Keratinocyte (primary cell): ENCODE results near the gene SIGLEC14. TPM values are rescaled to one million over a fixed set of nuclear protein-coding genes. Genes with fewer than 3 reads are reported as not detected.

Experiments used
- DNase-seq: peaks from one replicate; pipeline ENCODE4 v3.0.0-alpha.2; 2011; ENCODE audit warnings: low read depth, missing footprints, low spot score
- FAIRE-seq: peaks from 2 replicates; lab custom pipeline; 2011; peaks lifted over from hg19 to GRCh38; lab: Jason Lieb, UNC
- H2AFZ ChIP-seq: 2 replicates; pipeline ENCODE4 v1.6.0; 2012; ENCODE audit warnings: low read length, control low read depth, inconsistent platforms; ENCODE audit not compliant: control insufficient read depth
- H3K27ac ChIP-seq: 2 replicates; pipeline ENCODE4 v1.5.1; 2011; ENCODE audit warnings: low read length; ENCODE audit not compliant: control insufficient read depth, insufficient read depth
- H3K27me3 ChIP-seq: 3 replicates; pipeline ENCODE4 v1.6.0; 2011; ENCODE audit warnings: low read length; ENCODE audit not compliant: control insufficient read depth, insufficient read depth; ENCODE audit errors: extremely low read depth
- H3K36me3 ChIP-seq, 2 experiments: 2 replicates in 1 of 2; 3 replicates in 1 of 2; pipeline ENCODE4 v1.5.1; 2011; ENCODE audit warnings: low read length in 2 of 2, mild to moderate bottlenecking in 1 of 2; ENCODE audit not compliant: control insufficient read depth in 2 of 2, insufficient read depth in 2 of 2; ENCODE audit errors: extremely low read depth in 1 of 2
- H3K4me1 ChIP-seq: 3 replicates; pipeline ENCODE4 v1.5.1; 2011; ENCODE audit warnings: low read length; ENCODE audit not compliant: control insufficient read depth, insufficient read depth; ENCODE audit errors: extremely low read depth
- H3K4me2 ChIP-seq: 3 replicates; pipeline ENCODE4 v1.6.0; 2011; ENCODE audit warnings: low read depth, low read length; ENCODE audit not compliant: control insufficient read depth, insufficient read depth; ENCODE audit errors: extremely low read depth
- H3K4me3 ChIP-seq, 3 experiments: fragments of 200-600 bp in 1 of 3; sonication (generic) in 1 of 3; 2 replicates in 2 of 3; 3 replicates in 1 of 3; pipeline ENCODE4 v1.5.1; 2011 to 2016; ENCODE audit warnings: low read length in 3 of 3, mild to moderate bottlenecking in 3 of 3, control low read depth in 2 of 3, inconsistent platforms in 1 of 3, low read depth in 1 of 3, mixed read lengths in 1 of 3, mixed run types in 1 of 3, moderate library complexity in 1 of 3; ENCODE audit not compliant: control insufficient read depth in 2 of 3, insufficient read depth in 2 of 3; ENCODE audit errors: extremely low read depth in 1 of 3
- H3K79me2 ChIP-seq: 2 replicates; pipeline ENCODE4 v1.6.0; 2012; ENCODE audit warnings: low read length; ENCODE audit not compliant: control insufficient read depth, insufficient read depth
- H3K9ac ChIP-seq: 3 replicates; pipeline ENCODE4 v1.6.0; 2011; ENCODE audit warnings: low read length; ENCODE audit not compliant: control insufficient read depth, insufficient read depth; ENCODE audit errors: extremely low read depth
- H3K9me1 ChIP-seq: 3 replicates; pipeline ENCODE4 v1.6.0; 2011; ENCODE audit warnings: low read length; ENCODE audit not compliant: control insufficient read depth, insufficient read depth; ENCODE audit errors: extremely low read depth
- H3K9me3 ChIP-seq: 2 replicates; pipeline ENCODE4 v1.5.1; 2012; ENCODE audit warnings: low read depth, low read length; ENCODE audit not compliant: control insufficient read depth
- H4K20me1 ChIP-seq: 3 replicates; pipeline ENCODE4 v1.6.0; 2011; ENCODE audit warnings: low read length; ENCODE audit not compliant: control insufficient read depth, insufficient read depth; ENCODE audit errors: extremely low read depth
- CTCF ChIP-seq, 3 experiments: IDR thresholded peaks in 1 of 3; conservative IDR thresholded peaks in 1 of 3; optimal IDR thresholded peaks in 1 of 3; 2 replicates in 2 of 3; 3 replicates in 1 of 3; pipeline versions ENCODE3 to v1.5.1; 2011; ENCODE audit warnings: low read length in 3 of 3, mild to moderate bottlenecking in 3 of 3, moderate library complexity in 2 of 3, control low read depth in 1 of 3, inconsistent platforms in 1 of 3; ENCODE audit not compliant: insufficient read depth in 2 of 3; ENCODE audit errors: extremely low read depth in 1 of 3
- EZH2 ChIP-seq: IDR thresholded peaks from one replicate; pipeline ENCODE4 v1.6.1; 2012; ENCODE audit warnings: inconsistent platforms, mild to moderate bottlenecking, low read length, moderate library complexity
- dilution Hi-C: fragments of 300-500 bp; cut with MboI; formaldehyde crosslinking; loops from one replicate; pipeline ENCODE4 v1.7.0; 2020; ENCODE audit warnings: low sequenced_read_pairs; ENCODE audit not compliant: extremely low pct_ligation_motif_present
- polyA plus RNA-seq, 5 experiments: library from polyadenylated mRNA; depleted of rRNA in 3 of 5; stranded (reverse) in 3 of 5; stranded (forward) in 1 of 5; unstranded in 1 of 5; fragments of >200 nt; gene quantifications; 1 replicate in 1 of 5; 2 replicates in 3 of 5; 3 replicates in 1 of 5; pipeline versions ENCODE4 v1.2.1 to v1.2.3, GENCODE V29; 2011 to 2012; ENCODE audit warnings: missing spikeins in 2 of 5, low read depth in 1 of 5, low replicate concordance in 1 of 5

Gene SIGLEC14
- polyA plus RNA-seq, 1 donor (not counting 4 experiments of a cell fraction or from before 2014, with no cell fraction given): not detected

- Histone ChIP-seq H3K4me3 (peak overlapping the region; percentile 74 to 82 (median 75)), H4K20me1 (peaks cover 5% of the 10 kb centered on the region), H3K79me2 (peaks cover 49% of the 10 kb centered on the region), H3K27ac (peak overlapping the region; percentile 81), H3K36me3 (peaks cover 10 to 14% of the 10 kb centered on the region in 2 experiments), H3K9me1 (no peaks in the 10 kb centered on the region), H2AFZ (no peak overlapping the region), H3K27me3 (no peaks in the 10 kb centered on the region), H3K4me1 (peaks cover 15% of the 10 kb centered on the region), H3K4me2 (peak overlapping the region; percentile 83), H3K9ac (peak overlapping the region; percentile 84), H3K9me3 (no peaks in the 10 kb centered on the region)
- TF ChIP-seq CTCF (optimal IDR thresholded peaks at IDR 0.05 in 1 of 3, IDR thresholded peaks at IDR 0.05 in 1 of 3, conservative IDR thresholded peaks at IDR 0.05 in 1 of 3; ENCODE audit: extremely low read depth in 1 of 3, insufficient read depth in 2 of 3, low read length in 3 of 3): no peak
- TF ChIP-seq EZH2: no peak
- no peak for DNase-seq
- no peak for FAIRE-seq
- dilution Hi-C loops: no loop called here
Measured at GRCh38 chr19:51689751-51690453, 43.3 kb upstream of the SIGLEC14 start.

- Histone ChIP-seq H4K20me1 (peaks cover 5% of the 10 kb centered on the region), H3K9me3 (no peaks in the 10 kb centered on the region), H3K4me3 (peak overlapping the region; percentile 75 to 82 (median 76)), H3K27ac (peak overlapping the region; percentile 73), H3K36me3 (peaks cover 4 to 7% of the 10 kb centered on the region in 2 experiments), H2AFZ (peak overlapping the region; percentile 86), H3K4me1 (peaks cover 15% of the 10 kb centered on the region), H3K79me2 (peaks cover 40% of the 10 kb centered on the region), H3K9me1 (no peaks in the 10 kb centered on the region), H3K9ac (peak overlapping the region; percentile 84), H3K4me2 (peak overlapping the region; percentile 92), H3K27me3 (no peaks in the 10 kb centered on the region)
- FAIRE-seq (peak; percentile 58), DNase-seq (no peak)
- dilution Hi-C loops: no loop called here
- no peak for TF ChIP-seq EZH2
- peak in 2 of 3 experiments; percentile 10 for TF ChIP-seq CTCF (optimal IDR thresholded peaks at IDR 0.05 in 1 of 3, IDR thresholded peaks at IDR 0.05 in 1 of 3, conservative IDR thresholded peaks at IDR 0.05 in 1 of 3; ENCODE audit: extremely low read depth in 1 of 3, insufficient read depth in 2 of 3, low read length in 3 of 3)
Measured at GRCh38 chr19:51688671-51689571, 42.3 kb upstream of the SIGLEC14 start.
